ENCODE results near the gene CNPY2. TPM values are rescaled to one million over a fixed set of nuclear protein-coding genes. Genes with fewer than 3 reads are reported as not detected.

Gene CNPY2
- polyA plus RNA-seq, 2 of the 4 experiments (the other 2 are of a cell fraction), result 158 to 218 TPM

DNA sequence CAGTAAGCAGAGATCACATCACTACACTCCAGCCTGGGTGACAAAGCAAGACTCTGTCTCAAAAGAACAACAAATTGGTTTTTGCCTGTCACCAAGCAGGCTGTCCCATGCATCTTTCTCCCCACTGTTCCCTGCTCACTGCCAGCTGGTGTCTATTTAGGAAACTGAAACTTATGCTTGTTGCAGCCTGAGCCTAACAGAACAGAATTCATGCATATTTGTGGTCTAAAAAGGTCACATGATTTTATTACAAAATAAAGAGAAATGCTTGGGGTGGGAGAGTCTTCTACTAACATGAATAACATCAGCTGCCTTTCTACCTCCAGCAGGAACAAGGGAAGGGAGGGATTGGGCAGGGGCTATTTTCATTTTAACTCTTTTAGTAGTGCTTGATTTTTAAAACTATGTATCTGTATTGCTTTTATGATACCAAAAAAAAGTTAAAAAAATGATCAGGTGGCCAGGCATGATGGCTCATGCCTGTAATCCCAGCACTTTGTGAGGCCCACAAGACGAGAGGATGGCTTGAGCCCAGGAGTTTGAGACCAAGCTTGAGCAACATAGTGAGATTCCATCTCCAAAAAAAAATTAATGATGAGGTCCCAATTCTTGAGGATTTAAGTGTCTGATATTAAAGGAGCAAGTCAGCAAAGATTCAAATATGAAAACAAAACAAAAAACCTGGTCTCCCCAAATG is 43.2 kb upstream of the CNPY2 start:
- 23% methylated on average over 1 of the region's 1 CpG for WGBS (ENCODE audit: missing lambda C conversion rate)
- FAIRE-seq (no peak), DNase-seq (ENCODE audit: low read depth in 1 of 2, low spot score in 1 of 2) (no peak), ATAC-seq (no peak)
- POLR2A ChIA-PET, result interaction anchor here (1.6 to 2.3 kb wide), 4 partner anchors 25 to 137 kb away, joined by 8 to 21 read pairs (median 12); partner anchors contain the start of genes PAN2, RNF41 and TIMELESS
- CTCF ChIA-PET, result interaction anchor here (0.6 to 2.4 kb wide), 9 partner anchors 7 to 170 kb away, joined by 3 to 9 read pairs (median 4); partner anchors contain the start of genes CNPY2 and SMARCC2
- Histone ChIP-seq H3K9me3 (no peaks in the 10 kb centered on the region), H3K4me2 (peak overlapping the region; percentile 82), H3K4me3 (peak overlapping the region; percentile 75), H3K4me1 (peaks cover 8% of the 10 kb centered on the region), H3K27ac (peak overlapping the region; percentile 75 to 89; a peak in 5 of 6 replicates)
- no peak for TF ChIP-seq EP300 (IDR thresholded peaks at IDR 0.05)
- TF ChIP-seq RCOR1 (IDR thresholded peaks at IDR 0.05; ENCODE audit: low read depth, low read length), result no peak
- TF ChIP-seq HEYL (CRISPR knock-in tag; IDR thresholded peaks at IDR 0.05), result no peak
- no peak for TF ChIP-seq RNF2 (IDR thresholded peaks at IDR 0.05; ENCODE audit: borderline replicate concordance, low read depth)
- no peak for TF ChIP-seq HOXB5 (CRISPR knock-in tag; IDR thresholded peaks at IDR 0.05)
- TF ChIP-seq, protein P1, sequence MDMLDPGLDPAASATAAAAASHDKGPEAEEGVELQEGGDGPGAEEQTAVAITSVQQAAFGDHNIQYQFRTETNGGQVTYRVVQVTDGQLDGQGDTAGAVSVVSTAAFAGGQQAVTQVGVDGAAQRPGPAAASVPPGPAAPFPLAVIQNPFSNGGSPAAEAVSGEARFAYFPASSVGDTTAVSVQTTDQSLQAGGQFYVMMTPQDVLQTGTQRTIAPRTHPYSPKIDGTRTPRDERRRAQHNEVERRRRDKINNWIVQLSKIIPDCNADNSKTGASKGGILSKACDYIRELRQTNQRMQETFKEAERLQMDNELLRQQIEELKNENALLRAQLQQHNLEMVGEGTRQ (IDR thresholded peaks at IDR 0.05), result no peak
- TF ChIP-seq PBX3 (IDR thresholded peaks at IDR 0.05), result no peak
- no peak for TF ChIP-seq CHD2 (IDR thresholded peaks at IDR 0.05; ENCODE audit: low read length, partially characterized antibody)
- TF ChIP-seq PHF8 (IDR thresholded peaks at IDR 0.05; ENCODE audit: borderline replicate concordance, low read depth), result no peak
- TF ChIP-seq RARB (CRISPR knock-in tag; IDR thresholded peaks at IDR 0.05), result no peak
- TF ChIP-seq ZSCAN20 (CRISPR knock-in tag; IDR thresholded peaks at IDR 0.05), result no peak
- TF ChIP-seq, protein P2, sequence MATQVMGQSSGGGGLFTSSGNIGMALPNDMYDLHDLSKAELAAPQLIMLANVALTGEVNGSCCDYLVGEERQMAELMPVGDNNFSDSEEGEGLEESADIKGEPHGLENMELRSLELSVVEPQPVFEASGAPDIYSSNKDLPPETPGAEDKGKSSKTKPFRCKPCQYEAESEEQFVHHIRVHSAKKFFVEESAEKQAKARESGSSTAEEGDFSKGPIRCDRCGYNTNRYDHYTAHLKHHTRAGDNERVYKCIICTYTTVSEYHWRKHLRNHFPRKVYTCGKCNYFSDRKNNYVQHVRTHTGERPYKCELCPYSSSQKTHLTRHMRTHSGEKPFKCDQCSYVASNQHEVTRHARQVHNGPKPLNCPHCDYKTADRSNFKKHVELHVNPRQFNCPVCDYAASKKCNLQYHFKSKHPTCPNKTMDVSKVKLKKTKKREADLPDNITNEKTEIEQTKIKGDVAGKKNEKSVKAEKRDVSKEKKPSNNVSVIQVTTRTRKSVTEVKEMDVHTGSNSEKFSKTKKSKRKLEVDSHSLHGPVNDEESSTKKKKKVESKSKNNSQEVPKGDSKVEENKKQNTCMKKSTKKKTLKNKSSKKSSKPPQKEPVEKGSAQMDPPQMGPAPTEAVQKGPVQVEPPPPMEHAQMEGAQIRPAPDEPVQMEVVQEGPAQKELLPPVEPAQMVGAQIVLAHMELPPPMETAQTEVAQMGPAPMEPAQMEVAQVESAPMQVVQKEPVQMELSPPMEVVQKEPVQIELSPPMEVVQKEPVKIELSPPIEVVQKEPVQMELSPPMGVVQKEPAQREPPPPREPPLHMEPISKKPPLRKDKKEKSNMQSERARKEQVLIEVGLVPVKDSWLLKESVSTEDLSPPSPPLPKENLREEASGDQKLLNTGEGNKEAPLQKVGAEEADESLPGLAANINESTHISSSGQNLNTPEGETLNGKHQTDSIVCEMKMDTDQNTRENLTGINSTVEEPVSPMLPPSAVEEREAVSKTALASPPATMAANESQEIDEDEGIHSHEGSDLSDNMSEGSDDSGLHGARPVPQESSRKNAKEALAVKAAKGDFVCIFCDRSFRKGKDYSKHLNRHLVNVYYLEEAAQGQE (IDR thresholded peaks at IDR 0.05), result no peak
- TF ChIP-seq NFE2L2 (conservative IDR thresholded peaks at IDR 0.05; ENCODE audit: low read length), result no peak
- TF ChIP-seq FOSL2 (IDR thresholded peaks at IDR 0.05), result no peak
- no peak for TF ChIP-seq FOSL2 (CRISPR knock-in tag; IDR thresholded peaks at IDR 0.05)
- TF ChIP-seq HMGXB4 (CRISPR knock-in tag; IDR thresholded peaks at IDR 0.05; ENCODE audit: borderline replicate concordance), result no peak
- TF ChIP-seq BHLHE40 (IDR thresholded peaks at IDR 0.05; ENCODE audit: low read depth, low read length), result no peak
- TF ChIP-seq CEBPB (IDR thresholded peaks at IDR 0.05), result no peak

- TF ChIP-seq MYC (IDR thresholded peaks at IDR 0.05; ENCODE audit: borderline replicate concordance, low read length) (no peak), TP53 (CRISPR knock-in tag; IDR thresholded peaks at IDR 0.05) (no peak), FOSB (CRISPR knock-in tag; IDR thresholded peaks at IDR 0.05) (no peak), ZFP36 (IDR thresholded peaks at IDR 0.05; ENCODE audit: borderline replicate concordance, partially characterized antibody) (no peak), MAFK (IDR thresholded peaks at IDR 0.05; ENCODE audit: partially characterized antibody) (no peak), CEBPB (IDR thresholded peaks at IDR 0.05) (no peak), JUNB (IDR thresholded peaks at IDR 0.05) (no peak), NFE2L2 (conservative IDR thresholded peaks at IDR 0.05; ENCODE audit: low read length) (no peak), EHF (CRISPR knock-in tag; IDR thresholded peaks at IDR 0.05) (no peak)
- no peaks in the 10 kb centered on the region for H3K9me3 ChIP-seq
- POLR2A ChIA-PET, result no interaction called here
- H3K4me2 ChIP-seq, result no peak overlapping the region
- FAIRE-seq (no peak), DNase-seq (ENCODE audit: low read depth in 1 of 2, low spot score in 1 of 2) (no peak), ATAC-seq (no peak)
- H3K4me3 ChIP-seq, result no peak overlapping the region
- CTCF ChIA-PET, result interaction anchor here (1.0 to 2.1 kb wide), 2 partner anchors 9 to 114 kb away, joined by 4 to 6 read pairs; partner anchors contain the start of gene STAT2
- H3K27ac ChIP-seq, result no peak overlapping the region
- WGBS (ENCODE audit: missing lambda C conversion rate), result 96% methylated on average over 2 of the region's 2 CpGs
- no peaks in the 10 kb centered on the region for H3K4me1 ChIP-seq
Observed at GRCh38 chr12:56351325-56351724, 35.5 kb upstream of the CNPY2 start.

Data from A549 (cell line).